ENCODE measurements around the gene EDEM1.
"Not testable (repeated sequence)": the region's sequence is repeated elsewhere in the genome, so short reads cannot be mapped to it uniquely, and the experiment has no call there.

EDEM1 gene

GRCh38 chr3:5187156-5187919 lies at the start of gene EDEM1:
TSS of gene EDEM1 (plus strand) at chr3:5187707. CDS start at chr3:5187806, 99 bp downstream.
- Histone ChIP-seq H3K9ac (ENCODE audit: low read depth, low read length) (peak within 1 kb of the TSS; percentile 90), H3K4me1 (ENCODE audit: insufficient read depth, low read length) (peaks cover 3% of the 10 kb centered on the region; the same call in 1 of the 2 replicates), H3K36me3 (ENCODE audit: insufficient read depth, low read length) (no peaks in the 10 kb centered on the region), H3K9me3 (ENCODE audit: control insufficient read depth, insufficient read depth, low read length) (no peaks in the 10 kb centered on the region)

DNA sequence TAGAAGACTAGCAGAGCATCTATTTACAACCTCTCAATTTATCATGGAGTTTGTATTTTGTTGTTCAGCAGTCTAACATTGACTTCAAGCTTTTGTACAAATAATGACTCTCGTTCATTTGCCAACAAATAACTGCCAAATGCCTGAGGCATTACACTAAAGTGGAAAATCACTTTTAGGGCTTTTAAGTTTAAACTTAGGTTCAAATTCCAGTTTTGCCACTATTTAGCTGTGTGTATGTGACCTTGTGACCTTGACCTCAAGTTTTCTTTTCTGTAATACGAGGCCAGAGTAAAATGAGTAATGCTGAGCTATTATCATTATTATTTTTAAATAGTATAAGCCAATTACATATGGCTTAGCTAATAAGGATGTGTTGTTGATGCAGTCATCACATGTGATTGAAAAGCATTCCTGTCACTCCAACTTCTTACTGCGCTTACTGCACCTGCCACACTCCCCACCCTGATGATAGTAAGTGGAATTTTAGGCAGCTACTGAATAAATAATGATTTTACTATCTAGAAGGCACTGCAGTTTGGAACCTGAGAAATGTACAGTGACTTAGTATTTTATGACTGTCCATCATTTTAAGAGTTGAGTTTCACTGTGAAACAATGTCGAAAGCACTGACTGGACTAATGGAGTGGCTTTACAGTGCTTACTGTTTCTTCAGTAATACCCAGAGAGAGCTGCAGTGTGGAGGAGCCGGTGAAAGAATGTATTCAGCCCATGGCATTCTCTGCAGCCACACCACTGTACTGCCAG lies 49.1 kb upstream of the EDEM1 start:
- peaks cover 3% of the 10 kb centered on the region for H3K36me3 ChIP-seq (ENCODE audit: insufficient read depth, low read length)
- peaks cover 6% of the 10 kb centered on the region; the same call in 1 of the 2 replicates for H3K9me3 ChIP-seq (ENCODE audit: control insufficient read depth, insufficient read depth, low read length)
- H3K4me1 ChIP-seq (ENCODE audit: insufficient read depth, low read length), result peaks cover 14% of the 10 kb centered on the region
- no peak overlapping the region for H3K9ac ChIP-seq (ENCODE audit: low read depth, low read length)

DNA sequence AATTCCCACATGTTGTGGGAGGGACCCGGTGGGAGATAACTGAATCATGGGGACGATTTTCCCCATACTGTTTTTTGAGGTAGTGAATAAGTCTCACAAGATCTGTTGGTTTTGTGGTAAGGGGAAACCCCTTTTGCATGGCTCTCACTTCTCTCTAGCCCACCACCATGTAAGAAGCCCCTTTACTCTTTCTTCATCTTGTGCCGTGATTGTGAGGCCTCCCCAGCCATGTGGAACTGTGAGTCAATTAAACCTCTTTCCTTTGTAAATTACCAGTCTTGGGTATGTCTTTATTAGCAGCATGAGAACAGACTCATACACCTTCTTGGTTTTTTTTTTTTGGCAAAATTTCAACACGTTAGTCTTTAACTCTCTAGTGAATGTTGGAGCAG lies 47.3 kb upstream of the EDEM1 start:
- Histone ChIP-seq H3K9me3 (ENCODE audit: control insufficient read depth, insufficient read depth, low read length) (peaks cover 17% of the 10 kb centered on the region; the same call in 1 of the 2 replicates), H3K36me3 (ENCODE audit: insufficient read depth, low read length) (peaks cover 3% of the 10 kb centered on the region), H3K9ac (ENCODE audit: low read depth, low read length) (no peak overlapping the region), H3K4me1 (ENCODE audit: insufficient read depth, low read length) (peaks cover 4% of the 10 kb centered on the region)

- peaks cover 4% of the 10 kb centered on the region for H3K4me1 ChIP-seq (ENCODE audit: insufficient read depth, low read length)
- H3K9ac ChIP-seq (ENCODE audit: low read depth, low read length), result no peak overlapping the region
- peaks cover 3% of the 10 kb centered on the region for H3K36me3 ChIP-seq (ENCODE audit: insufficient read depth, low read length)
Observed at GRCh38 chr3:5140839-5141238, 46.7 kb upstream of the EDEM1 start.

DNA sequence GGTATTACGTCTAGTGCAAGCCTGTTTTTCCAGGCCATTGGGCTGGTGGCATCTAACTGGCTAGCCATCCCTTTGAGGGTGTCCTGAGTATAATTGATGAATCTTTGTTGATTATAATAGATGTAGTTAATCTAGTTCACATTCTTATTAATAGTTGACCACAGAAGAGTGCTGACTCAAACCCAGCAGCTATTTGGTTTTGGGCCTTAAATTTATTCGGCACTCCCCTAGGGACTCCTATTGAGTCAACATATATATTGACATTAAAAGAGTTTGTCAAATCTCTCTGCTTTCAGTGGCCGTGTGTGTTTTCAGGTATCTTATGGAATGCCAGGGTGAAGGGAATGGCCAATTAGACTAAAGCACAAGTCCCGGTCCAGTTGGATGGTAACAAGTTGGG lies 45.7 kb upstream of the EDEM1 start:
- H3K4me1 ChIP-seq (ENCODE audit: insufficient read depth, low read length), result peaks cover 4% of the 10 kb centered on the region
- no peak overlapping the region for H3K9ac ChIP-seq (ENCODE audit: low read depth, low read length)
- peaks cover 17% of the 10 kb centered on the region; the same call in 1 of the 2 replicates for H3K9me3 ChIP-seq (ENCODE audit: control insufficient read depth, insufficient read depth, low read length)
- peaks cover 3% of the 10 kb centered on the region for H3K36me3 ChIP-seq (ENCODE audit: insufficient read depth, low read length)

More at GRCh38 chr3:5140839-5141238, 46.7 kb upstream of the EDEM1 start:
- peaks cover 17% of the 10 kb centered on the region; the same call in 1 of the 2 replicates for H3K9me3 ChIP-seq (ENCODE audit: control insufficient read depth, insufficient read depth, low read length)

DNA sequence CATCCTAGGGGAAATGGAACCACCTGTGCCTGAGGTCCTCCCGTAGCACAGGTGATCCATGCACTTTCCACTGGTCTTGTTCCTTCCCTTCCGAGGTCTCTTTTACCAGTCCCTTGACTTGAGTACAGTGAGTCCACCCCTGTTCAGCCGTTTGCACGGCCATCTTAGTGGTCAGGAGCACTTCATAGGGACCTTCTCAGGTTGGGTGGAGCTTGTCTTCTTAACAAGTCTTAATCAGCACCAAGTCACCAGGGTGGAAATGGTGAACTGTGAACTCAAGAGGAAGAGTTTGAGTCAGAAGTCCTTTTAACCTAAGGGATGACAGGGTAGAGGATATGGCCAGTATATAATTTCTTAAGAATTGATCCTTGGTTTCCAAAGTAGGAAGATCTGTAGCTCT lies 44.0 kb upstream of the EDEM1 start:
- Histone ChIP-seq H3K9ac (ENCODE audit: low read depth, low read length) (no peak overlapping the region), H3K4me1 (ENCODE audit: insufficient read depth, low read length) (no peaks in the 10 kb centered on the region), H3K36me3 (ENCODE audit: insufficient read depth, low read length) (peaks cover 3% of the 10 kb centered on the region), H3K9me3 (ENCODE audit: control insufficient read depth, insufficient read depth, low read length) (peaks cover 17% of the 10 kb centered on the region; the same call in 1 of the 2 replicates)

GRCh38 chr3:5144316-5144994 lies 43.1 kb upstream of the EDEM1 start:
- Histone ChIP-seq H3K36me3 (ENCODE audit: insufficient read depth, low read length) (peaks cover 3% of the 10 kb centered on the region), H3K9me3 (ENCODE audit: control insufficient read depth, insufficient read depth, low read length) (peaks cover 17% of the 10 kb centered on the region; the same call in 1 of the 2 replicates), H3K9ac (ENCODE audit: low read depth, low read length) (no peak overlapping the region), H3K4me1 (ENCODE audit: insufficient read depth, low read length) (no peaks in the 10 kb centered on the region)

DNA sequence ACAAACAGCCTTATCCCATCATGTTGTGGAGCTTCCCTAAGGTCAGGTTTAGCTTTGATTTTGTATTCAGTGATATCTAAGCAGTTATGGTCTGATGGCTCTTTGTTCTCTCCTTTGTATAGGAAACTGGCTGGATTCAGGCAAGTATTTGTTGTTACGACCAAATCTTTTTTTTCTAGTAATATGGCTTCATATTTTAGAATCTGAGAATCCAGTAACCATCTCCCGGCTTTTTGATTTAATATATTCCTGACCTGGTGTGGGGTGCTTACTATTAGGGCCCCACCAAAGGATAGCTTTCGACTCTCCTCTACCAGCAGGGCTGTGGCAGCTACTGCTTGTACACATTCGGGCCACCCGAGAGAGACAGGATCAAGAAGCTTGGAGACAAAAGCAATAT lies 42.4 kb upstream of the EDEM1 start:
- Histone ChIP-seq H3K9me3 (ENCODE audit: control insufficient read depth, insufficient read depth, low read length) (peaks cover 17% of the 10 kb centered on the region; the same call in 1 of the 2 replicates), H3K9ac (ENCODE audit: low read depth, low read length) (no peak overlapping the region), H3K4me1 (ENCODE audit: insufficient read depth, low read length) (no peaks in the 10 kb centered on the region), H3K36me3 (ENCODE audit: insufficient read depth, low read length) (peaks cover 3% of the 10 kb centered on the region)

DNA sequence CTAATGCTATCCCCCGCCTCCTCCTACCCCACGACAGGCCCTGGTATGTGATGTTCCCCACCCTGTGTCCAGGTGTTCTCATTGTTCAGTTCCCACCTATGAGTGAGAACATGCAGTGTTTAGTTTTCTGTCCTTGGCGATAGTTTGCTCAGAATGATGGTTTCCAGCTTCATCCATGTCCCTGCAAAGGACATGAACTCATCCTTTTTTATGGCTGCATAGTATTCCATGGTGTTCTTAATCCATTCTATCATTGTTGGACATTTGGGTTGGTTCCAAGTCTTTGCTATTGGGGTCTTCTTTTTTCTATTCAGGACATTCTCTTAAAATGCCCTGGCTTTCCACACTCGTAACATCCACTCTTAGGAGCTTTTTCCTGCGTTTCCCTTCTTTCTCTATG lies 40.4 kb upstream of the EDEM1 start:
- not testable (repeated sequence) for H3K36me3 ChIP-seq (ENCODE audit: insufficient read depth, low read length); H3K9ac ChIP-seq (ENCODE audit: low read depth, low read length); H3K4me1 ChIP-seq (ENCODE audit: insufficient read depth, low read length)
- peaks cover 17% of the 10 kb centered on the region; the same call in 1 of the 2 replicates for H3K9me3 ChIP-seq (ENCODE audit: control insufficient read depth, insufficient read depth, low read length)

DNA sequence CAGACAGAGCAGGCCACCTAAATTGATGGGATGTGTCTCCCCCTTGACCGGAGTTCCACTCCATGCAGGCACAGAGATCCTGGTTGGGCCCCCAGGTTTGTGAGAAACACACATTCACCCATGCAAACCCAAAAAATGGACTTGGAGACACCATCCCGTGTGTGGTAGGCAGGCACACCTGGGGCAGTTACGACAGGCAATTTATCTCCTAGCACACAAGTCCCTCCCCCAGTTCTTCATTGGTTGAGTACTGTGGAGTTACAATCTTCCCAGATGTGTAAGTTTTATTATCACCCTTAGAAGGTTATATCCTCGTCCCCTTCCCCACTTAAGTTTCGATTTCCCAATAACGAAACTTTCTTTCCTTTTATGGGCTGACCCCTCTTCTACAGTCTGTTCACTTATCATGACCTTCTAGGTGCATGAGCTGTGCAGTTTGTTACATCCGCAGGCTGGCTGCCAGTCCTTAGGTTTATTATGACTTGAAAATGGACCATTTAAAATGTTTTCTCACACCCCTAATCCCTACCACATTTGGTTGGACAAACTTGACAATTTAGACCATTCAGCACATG lies 38.1 kb upstream of the EDEM1 start:
- Histone ChIP-seq H3K4me1 (ENCODE audit: insufficient read depth, low read length) (no peaks in the 10 kb centered on the region), H3K36me3 (ENCODE audit: insufficient read depth, low read length) (no peaks in the 10 kb centered on the region), H3K9ac (ENCODE audit: low read depth, low read length) (no peak overlapping the region), H3K9me3 (ENCODE audit: control insufficient read depth, insufficient read depth, low read length) (peaks cover 5% of the 10 kb centered on the region; the same call in 1 of the 2 replicates)

DNA sequence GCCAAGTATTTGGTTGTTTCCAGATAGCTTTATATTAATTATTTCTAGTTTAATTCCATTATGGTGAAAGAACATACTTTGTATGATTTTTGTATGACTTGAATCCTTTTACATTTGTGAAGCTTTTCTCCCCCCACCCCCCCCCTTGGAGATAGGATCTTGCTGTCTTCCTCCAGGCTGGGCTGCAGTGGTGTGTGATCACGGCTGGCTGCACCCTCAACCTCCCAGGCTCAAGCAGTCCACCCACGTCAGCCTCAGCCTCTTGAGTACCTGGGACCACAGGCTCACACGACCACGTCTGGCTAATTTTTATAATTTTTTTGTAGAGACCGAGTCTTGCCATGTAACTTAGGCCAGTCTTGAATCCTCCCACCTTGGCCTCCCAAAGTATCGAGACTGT lies 35.9 kb upstream of the EDEM1 start:
- Histone ChIP-seq H3K4me1 (ENCODE audit: insufficient read depth, low read length) (no peaks in the 10 kb centered on the region), H3K36me3 (ENCODE audit: insufficient read depth, low read length) (no peaks in the 10 kb centered on the region), H3K9ac (ENCODE audit: low read depth, low read length) (no peak overlapping the region), H3K9me3 (ENCODE audit: control insufficient read depth, insufficient read depth, low read length) (no peaks in the 10 kb centered on the region; the same call in 1 of the 2 replicates)

DNA sequence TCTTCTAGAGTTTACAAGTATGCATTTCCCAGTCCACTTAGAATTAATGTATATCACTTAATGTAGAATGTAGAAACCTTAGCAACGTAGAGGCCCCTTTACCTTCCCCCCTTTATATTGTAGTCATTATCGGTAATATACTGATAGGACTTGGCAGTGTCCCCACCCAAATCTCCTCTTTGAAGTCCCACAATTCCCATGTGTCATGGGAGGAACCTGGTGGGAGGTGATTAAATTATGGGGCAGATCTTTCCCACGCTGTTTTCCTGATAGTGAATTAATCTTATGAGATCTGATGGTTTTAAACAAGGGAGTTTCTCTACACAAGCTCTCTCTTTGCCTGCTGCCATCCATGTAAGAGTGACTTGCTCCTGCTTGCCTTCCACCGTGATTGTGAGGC lies 34.4 kb upstream of the EDEM1 start:
- Histone ChIP-seq H3K36me3 (ENCODE audit: insufficient read depth, low read length) (no peaks in the 10 kb centered on the region), H3K4me1 (ENCODE audit: insufficient read depth, low read length) (no peaks in the 10 kb centered on the region), H3K9me3 (ENCODE audit: control insufficient read depth, insufficient read depth, low read length) (no peaks in the 10 kb centered on the region), H3K9ac (ENCODE audit: low read depth, low read length) (no peak overlapping the region)

GRCh38 chr3:5155241-5155640 lies 32.3 kb upstream of the EDEM1 start:
- Histone ChIP-seq H3K9me3 (ENCODE audit: control insufficient read depth, insufficient read depth, low read length) (no peaks in the 10 kb centered on the region), H3K36me3 (ENCODE audit: insufficient read depth, low read length) (no peaks in the 10 kb centered on the region), H3K4me1 (ENCODE audit: insufficient read depth, low read length) (0 out of 2 replicates have a peak, but pooled peaks cover 4% of the 10 kb centered on the region), H3K9ac (ENCODE audit: low read depth, low read length) (no peak overlapping the region)

- peaks cover 23% of the 10 kb centered on the region for H3K4me1 ChIP-seq (ENCODE audit: insufficient read depth, low read length)
- no peak overlapping the region for H3K9ac ChIP-seq (ENCODE audit: low read depth, low read length)
- no peaks in the 10 kb centered on the region for H3K9me3 ChIP-seq (ENCODE audit: control insufficient read depth, insufficient read depth, low read length)
- H3K36me3 ChIP-seq (ENCODE audit: insufficient read depth, low read length), result no peaks in the 10 kb centered on the region
Observed at GRCh38 chr3:5160321-5160720, 27.2 kb upstream of the EDEM1 start.
